Naive thymus-derived CD4-positive, alpha-beta T cell (primary cell): ENCODE data around the gene LONP1. TPM values are rescaled to one million over a fixed set of nuclear protein-coding genes. Genes with fewer than 3 reads are reported as not detected.
"Not testable (repeated sequence)": the region's sequence is repeated elsewhere in the genome, so short reads cannot be mapped to it uniquely, and the experiment has no call there.

Experiments used
- ATAC-seq: fragments of 150-1000 bp; cut with Tn5 transposase; 2 replicates; pipeline ENCODE4 v1.10.0; 2021; ENCODE audit warnings: mild to moderate bottlenecking, moderate library complexity
- CTCF ChIA-PET: fragments of 350-600 bp; sonication (Branson Sonifier 250); formaldehyde crosslinking; loops from one replicate; lab custom pipeline; 2021; ENCODE audit warnings: antibody characterized with exemption; lab: Charles Lee
- POLR2A ChIA-PET: fragments of 350-600 bp; sonication (Branson Sonifier 250); formaldehyde crosslinking; loops from one replicate; lab custom pipeline; 2021; ENCODE audit warnings: antibody characterized with exemption, inconsistent platforms; lab: Charles Lee
- DNase-seq, 9 donors: peaks; one replicate each; pipeline versions ENCODE4 v3.0.0 to v3.0.0-alpha.2; 2020 to 2022; ENCODE audit warnings: mixed read lengths in 1 of 9
- H3K27ac ChIP-seq: one replicate; pipeline ENCODE4 v1.7.0; 2013; ENCODE audit warnings: mild to moderate bottlenecking, low read depth, low read length, moderate library complexity
- H3K27me3 ChIP-seq, 2 donors: one replicate each; pipeline ENCODE4 v1.7.0; 2013; ENCODE audit warnings: low read length in 2 of 2, mild to moderate bottlenecking in 2 of 2, moderate library complexity in 2 of 2; ENCODE audit not compliant: control insufficient read depth in 2 of 2, insufficient read depth in 2 of 2
- H3K36me3 ChIP-seq, 3 experiments: 1 replicate in 2 of 3; 2 replicates in 1 of 3; pipeline ENCODE4 v1.7.0; 2013; ENCODE audit warnings: low read length in 3 of 3, mild to moderate bottlenecking in 3 of 3, moderate library complexity in 1 of 3; ENCODE audit not compliant: insufficient read depth in 3 of 3, control insufficient read depth in 2 of 3
- H3K4me1 ChIP-seq, 2 donors: one replicate each; pipeline ENCODE4 v1.7.0; 2013; ENCODE audit warnings: low read length in 2 of 2, mild to moderate bottlenecking in 2 of 2, moderate library complexity in 1 of 2; ENCODE audit not compliant: control insufficient read depth in 2 of 2, insufficient read depth in 2 of 2
- H3K4me3 ChIP-seq: 2 replicates; pipeline ENCODE4 v1.7.0; 2013; ENCODE audit warnings: mild to moderate bottlenecking, low read length
- H3K9me3 ChIP-seq, 3 experiments: 1 replicate in 2 of 3; 2 replicates in 1 of 3; pipeline ENCODE4 v1.7.0; 2013; ENCODE audit warnings: low read length in 3 of 3; ENCODE audit not compliant: control insufficient read depth in 2 of 3
- H3K27ac Mint-ChIP-seq, 9 donors: one replicate each; pipeline ENCODE4 v1.8.0; 2020 to 2022; ENCODE audit warnings: mixed read lengths in 9 of 9, mild to moderate bottlenecking in 8 of 9, moderate library complexity in 5 of 9, inconsistent platforms in 2 of 9
- H3K27me3 Mint-ChIP-seq, 5 donors: one replicate each; pipeline ENCODE4 v1.8.0; 2021 to 2022; ENCODE audit warnings: mixed read lengths in 5 of 5, mild to moderate bottlenecking in 1 of 5
- H3K36me3 Mint-ChIP-seq, 5 donors: one replicate each; pipeline ENCODE4 v1.8.0; 2020 to 2022; ENCODE audit warnings: mixed read lengths in 5 of 5, mild to moderate bottlenecking in 3 of 5, inconsistent platforms in 1 of 5
- H3K4me1 Mint-ChIP-seq, 7 donors: one replicate each; pipeline ENCODE4 v1.8.0; 2020 to 2022; ENCODE audit warnings: mixed read lengths in 7 of 7, mild to moderate bottlenecking in 3 of 7, inconsistent platforms in 1 of 7
- H3K4me3 Mint-ChIP-seq, 10 donors: one replicate each; pipeline ENCODE4 v1.8.0; 2020 to 2022; ENCODE audit warnings: mild to moderate bottlenecking in 10 of 10, mixed read lengths in 10 of 10, moderate library complexity in 6 of 10, inconsistent platforms in 2 of 10
- H3K9me3 Mint-ChIP-seq, 11 donors: one replicate each; pipeline ENCODE4 v1.8.0; 2020 to 2022; ENCODE audit warnings: mixed read lengths in 11 of 11, mild to moderate bottlenecking in 4 of 11, inconsistent platforms in 1 of 11, moderate library complexity in 1 of 11
- intact Hi-C, 2 donors: fragments of 100-400 bp; cut with micrococcal nuclease; formaldehyde crosslinking; loops; one replicate each; pipeline ENCODE4 v1.15.1; 2023
- polyA plus RNA-seq, 2 donors: library from polyadenylated mRNA; unstranded; fragments of 300-500 nt; fragmentation: Illumina TruSeq; gene quantifications; one replicate each; pipeline ENCODE4 v1.2.3, GENCODE V29; 2021
- total RNA-seq, 6 experiments: library from RNA in 5 of 6; stranded (reverse) in 5 of 6; gene quantifications; 1 replicate in 5 of 6; 2 replicates in 1 of 6; pipeline ENCODE4 v1.2.3 and lab custom pipeline; 2021 to 2026

LONP1 gene
- total and polyA plus RNA-seq, 7 experiments from 2014 or later = 20.0 to 102 (median 73.6) TPM

DNA sequence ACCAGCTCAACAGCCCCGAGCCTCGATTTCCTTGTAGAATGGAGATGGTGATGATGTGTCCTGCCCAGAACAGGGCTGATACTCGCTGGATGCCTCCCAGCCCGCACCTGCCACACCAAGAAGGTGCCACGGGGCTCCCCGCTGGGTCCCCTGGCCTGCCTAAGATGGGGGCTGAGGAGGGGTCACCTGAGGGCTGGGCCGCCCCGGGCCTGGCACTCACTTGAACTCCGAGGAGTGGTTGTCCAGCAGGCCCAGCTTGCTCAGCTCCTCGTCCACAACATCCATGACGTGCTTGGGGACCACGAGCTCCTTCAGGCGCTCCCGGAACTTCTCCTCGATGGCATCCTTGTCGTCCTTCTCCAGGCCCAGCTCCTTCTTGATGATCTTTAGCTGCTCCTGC, 14.4 kb downstream of the LONP1 start:
- ATAC-seq (no peak), DNase-seq (no peak)
- Mint-ChIP-seq H3K9me3 (peaks cover 0 to 2% (median 0%) of the 10 kb centered on the region in 11 donors), H3K36me3 (peaks cover 0 to 29% (median 4%) of the 10 kb centered on the region in 5 donors), H3K4me3 (no peak overlapping the region), H3K27ac (no peak overlapping the region), H3K4me1 (peaks cover 0 to 2% (median 0%) of the 10 kb centered on the region in 7 donors), H3K27me3 (no peaks in the 10 kb centered on the region)
- intact Hi-C loops = no loop called here
- Histone ChIP-seq H3K27ac (no peak overlapping the region), H3K4me1 (no peaks in the 10 kb centered on the region), H3K36me3 (peaks cover 0 to 68% (median 7%) of the 10 kb centered on the region in 3 experiments), H3K4me3 (no peak overlapping the region), H3K27me3 (no peaks in the 10 kb centered on the region), H3K9me3 (no peaks in the 10 kb centered on the region)
- CTCF ChIA-PET = interaction anchor here (1.0 kb wide), 1 partner anchor 12 kb away, joined by 3 read pairs; no protein-coding TSS in a partner anchor
- POLR2A ChIA-PET = interaction anchor here (1.6 to 2.5 kb wide), 2 partner anchors 14 to 16 kb away, joined by 5 to 6 read pairs; partner anchors contain the start of gene RPL36

DNA sequence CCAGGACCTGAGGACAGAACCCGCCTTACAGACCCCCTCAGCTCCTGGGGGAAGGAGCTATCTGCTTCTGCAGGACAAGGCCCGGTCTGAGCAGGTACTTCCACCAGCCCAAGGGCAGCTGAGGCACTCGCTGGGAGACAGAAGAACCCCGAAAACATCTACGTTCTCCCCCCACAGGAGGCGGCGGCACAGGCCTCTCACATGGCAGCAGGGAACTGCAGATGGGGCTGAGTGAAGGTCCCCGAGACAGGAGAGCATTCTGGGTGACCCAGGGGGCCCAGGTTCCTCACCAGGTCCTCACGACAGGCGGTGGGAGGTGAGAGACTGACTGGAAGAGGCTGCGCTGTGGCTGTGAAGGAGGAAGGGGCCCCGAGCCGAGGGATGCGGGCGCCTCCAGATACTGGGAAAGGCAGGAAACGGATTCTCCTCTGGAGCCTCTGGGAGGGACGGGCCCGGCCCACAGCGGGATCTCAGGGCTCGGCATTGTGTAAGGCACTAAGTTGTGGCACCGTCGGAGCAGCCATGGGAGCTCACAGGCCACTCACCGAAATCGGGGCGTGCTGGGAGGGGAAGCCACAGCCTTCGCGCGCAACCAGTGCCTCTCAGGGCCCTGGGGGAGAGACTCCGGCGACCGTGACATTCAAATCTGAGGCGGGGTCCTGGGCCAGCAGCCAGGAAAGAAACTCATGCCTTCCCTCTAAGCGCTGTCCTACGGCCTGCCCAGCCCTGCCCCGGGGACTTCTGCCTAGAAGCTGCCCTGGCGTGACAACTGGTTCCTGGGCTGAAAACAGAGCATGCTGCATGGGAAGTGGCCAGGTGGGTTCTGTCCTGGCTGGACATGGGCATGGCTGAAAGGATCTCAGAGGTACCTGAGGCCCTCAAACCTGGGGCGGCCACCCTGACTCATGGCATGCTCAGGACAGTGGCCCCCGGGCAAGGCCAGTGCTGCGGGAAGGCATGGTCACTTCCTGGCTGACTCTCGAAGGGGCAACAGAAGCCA, 15.8 kb downstream of the LONP1 start:
- H3K9me3 ChIP-seq = no peaks in the 10 kb centered on the region
- H3K27ac Mint-ChIP-seq = no peak overlapping the region
- DNase-seq (no peak), ATAC-seq (no peak)
- H3K27me3 ChIP-seq = no peaks in the 10 kb centered on the region
- intact Hi-C loops = no loop called here
- no peak overlapping the region for H3K4me3 Mint-ChIP-seq
- peaks cover 0 to 2% (median 0%) of the 10 kb centered on the region in 11 donors for H3K9me3 Mint-ChIP-seq
- peaks cover 0 to 29% (median 4%) of the 10 kb centered on the region in 5 donors for H3K36me3 Mint-ChIP-seq
- no peak overlapping the region for H3K27ac ChIP-seq
- POLR2A ChIA-PET = interaction anchor here (1.6 to 2.5 kb wide), 2 partner anchors 13 to 14 kb away, joined by 5 to 6 read pairs; partner anchors contain the start of gene RPL36
- no peak overlapping the region for H3K4me3 ChIP-seq
- CTCF ChIA-PET = no interaction called here
- H3K27me3 Mint-ChIP-seq = no peaks in the 10 kb centered on the region
- H3K4me1 ChIP-seq = no peaks in the 10 kb centered on the region
- peaks cover 0 to 74% (median 7%) of the 10 kb centered on the region in 3 experiments for H3K36me3 ChIP-seq
- peaks cover 0 to 2% (median 0%) of the 10 kb centered on the region in 7 donors for H3K4me1 Mint-ChIP-seq

DNA sequence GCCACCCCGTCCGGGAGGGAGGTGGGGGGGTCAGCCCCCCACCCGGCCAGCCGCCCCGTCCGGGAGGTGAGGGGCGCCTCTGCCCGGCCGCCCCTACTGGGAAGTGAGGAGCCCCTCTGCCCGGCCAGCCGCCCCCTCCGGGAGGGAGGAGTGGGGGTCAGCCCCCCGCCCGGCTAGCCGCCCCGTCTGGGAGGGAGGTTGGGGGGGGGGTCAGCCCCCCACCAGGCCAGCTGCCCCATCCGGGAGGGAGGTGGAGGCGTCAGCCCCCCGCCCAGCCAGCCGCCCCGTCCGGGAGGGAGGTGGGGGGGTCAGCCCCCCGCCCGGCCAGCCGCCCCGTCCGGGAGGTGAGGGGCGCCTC, 17.9 kb downstream of the LONP1 start:
- H3K4me3 Mint-ChIP-seq, CTCF ChIA-PET, intact Hi-C loops, POLR2A ChIA-PET, H3K4me1 ChIP-seq, DNase-seq, H3K9me3 Mint-ChIP-seq, H3K27ac ChIP-seq, H3K27me3 Mint-ChIP-seq, H3K4me1 Mint-ChIP-seq, H3K9me3 ChIP-seq, ATAC-seq, H3K27ac Mint-ChIP-seq, H3K27me3 ChIP-seq, H3K4me3 ChIP-seq: not testable (repeated sequence)
- H3K36me3 ChIP-seq = peaks cover 0 to 79% (median 10%) of the 10 kb centered on the region in 3 experiments
- peaks cover 0 to 25% (median 4%) of the 10 kb centered on the region in 5 donors for H3K36me3 Mint-ChIP-seq

DNA sequence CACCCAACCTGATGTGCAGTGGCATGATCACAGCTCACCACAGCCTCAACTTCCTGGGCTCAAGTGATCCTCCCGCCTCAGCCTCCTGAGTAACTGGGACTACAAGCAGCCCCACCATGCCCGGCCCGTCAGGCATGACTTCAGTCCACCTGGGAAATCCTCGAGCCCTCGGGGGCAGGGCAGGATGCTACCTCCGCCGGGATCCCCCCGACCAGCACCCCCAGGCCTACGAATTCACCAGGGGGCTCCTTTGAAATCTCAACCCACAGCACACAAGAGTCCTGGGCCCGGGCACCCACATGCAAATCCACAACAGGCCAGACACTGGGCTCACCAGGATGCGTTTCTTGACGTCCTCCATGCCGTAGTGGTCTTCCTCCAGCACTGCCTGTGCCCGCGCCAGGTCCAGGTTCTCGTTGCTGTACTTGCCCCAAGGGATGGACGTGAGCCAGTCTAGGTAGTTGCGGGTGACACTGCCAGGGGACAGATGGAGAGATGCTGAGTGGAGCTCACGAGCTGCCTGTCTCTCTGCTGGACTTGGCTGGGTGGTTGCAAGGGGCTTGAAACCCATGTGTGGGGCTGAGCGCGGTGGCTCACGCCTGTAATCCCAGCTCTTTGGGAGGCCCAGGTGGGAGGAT, 19.4 kb downstream of the LONP1 start:
- intact Hi-C loops = no loop called here
- ATAC-seq (no peak), DNase-seq (no peak)
- Histone ChIP-seq H3K4me1 (no peaks in the 10 kb centered on the region), H3K9me3 (no peaks in the 10 kb centered on the region), H3K4me3 (no peak overlapping the region), H3K36me3 (peaks cover 0 to 79% (median 10%) of the 10 kb centered on the region in 3 experiments), H3K27me3 (no peaks in the 10 kb centered on the region), H3K27ac (no peak overlapping the region)
- Mint-ChIP-seq H3K4me3 (no peak overlapping the region), H3K36me3 (peaks cover 0 to 19% (median 4%) of the 10 kb centered on the region in 5 donors), H3K27ac (no peak overlapping the region), H3K9me3 (peaks cover 0 to 1% (median 0%) of the 10 kb centered on the region in 11 donors), H3K4me1 (peaks cover 0 to 6% (median 0%) of the 10 kb centered on the region in 7 donors), H3K27me3 (no peaks in the 10 kb centered on the region)
- ChIA-PET CTCF (no interaction called here), POLR2A (no interaction called here)

DNA sequence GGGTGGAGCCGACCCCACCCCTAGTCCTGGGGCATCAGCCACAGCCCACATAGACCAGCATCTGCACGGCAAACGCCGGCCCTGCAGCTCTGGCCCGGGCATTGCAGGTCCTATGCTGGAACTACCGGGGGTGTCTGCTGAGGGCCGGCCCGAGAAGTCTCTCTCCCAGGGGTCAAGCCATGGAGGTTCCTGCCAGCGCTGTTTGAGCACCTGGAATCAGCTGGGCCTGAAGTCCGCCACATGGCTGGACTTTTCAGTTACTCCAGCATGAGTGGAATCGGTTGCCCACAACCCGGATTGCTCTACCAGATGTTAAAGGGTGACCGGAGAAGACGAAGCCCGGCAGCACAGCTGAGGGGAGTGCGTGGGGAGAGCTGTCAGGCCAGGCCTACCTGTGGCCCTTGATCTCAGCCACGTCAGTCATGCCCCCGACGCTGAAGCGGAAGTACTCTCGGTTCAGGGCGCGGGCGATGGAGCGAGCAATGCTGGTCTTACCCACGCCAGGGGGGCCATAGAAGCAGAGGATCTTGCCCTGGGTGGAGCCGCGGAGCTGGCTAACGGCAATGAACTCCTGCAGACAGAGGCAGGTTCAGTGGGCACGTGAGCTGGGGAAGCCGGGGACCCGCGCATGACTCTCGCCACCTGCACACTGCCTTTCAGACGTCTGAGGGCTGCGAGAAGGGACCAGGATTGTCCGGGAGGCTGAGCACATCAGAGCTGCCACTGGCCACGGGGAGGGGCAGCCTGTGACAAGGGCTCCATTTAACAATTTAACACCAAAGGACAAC, 21.1 kb downstream of the LONP1 start:
- Mint-ChIP-seq H3K36me3 (peaks cover 0 to 19% (median 4%) of the 10 kb centered on the region in 5 donors), H3K27ac (peak overlapping the region in 1 of 9 donors; percentile 19), H3K9me3 (peaks cover 0 to 1% (median 0%) of the 10 kb centered on the region in 11 donors), H3K4me1 (peaks cover 0 to 6% (median 0%) of the 10 kb centered on the region in 7 donors), H3K4me3 (no peak overlapping the region), H3K27me3 (no peaks in the 10 kb centered on the region)
- H3K27ac ChIP-seq = no peak overlapping the region
- peaks cover 0 to 79% (median 13%) of the 10 kb centered on the region in 3 experiments for H3K36me3 ChIP-seq
- no peaks in the 10 kb centered on the region for H3K4me1 ChIP-seq
- ChIA-PET CTCF (interaction anchor here (0.7 to 1.0 kb wide), 2 partner anchors 9 to 12 kb away, joined by 3 read pairs; partner anchors contain the start of gene RPL36), POLR2A (interaction anchor here (1.0 kb wide), 1 partner anchor 8 kb away, joined by 4 read pairs; no protein-coding TSS in a partner anchor)
- ATAC-seq (no peak), DNase-seq (no peak)
- intact Hi-C loops = no loop called here
- no peak overlapping the region for H3K4me3 ChIP-seq
- H3K27me3 ChIP-seq = no peaks in the 10 kb centered on the region
- no peaks in the 10 kb centered on the region for H3K9me3 ChIP-seq
